Activated T-cell treated with anti-CD3 and anti-CD28 coated beads, Interleukin-2, amount 50 U/mL, for 4 hours (primary cell): Measurements from ENCODE around the gene NEAT1. TPM values are rescaled to one million over a fixed set of nuclear protein-coding genes. Genes with fewer than 3 reads are reported as not detected.
"Not testable (repeated sequence)": the region's sequence is repeated elsewhere in the genome, so short reads cannot be mapped to it uniquely, and the experiment has no call there.

Experiments used
- ATAC-seq, 2 donors: fragments of 200-7000 bp; cut with Tn5 transposase; one replicate each; pipeline ENCODE4 v1.10.0; 2021
- DNase-seq: peaks from one replicate; pipeline ENCODE4 v3.0.0-alpha.2; 2020
- H3K27me3 Mint-ChIP-seq: one replicate; pipeline ENCODE4 v1.8.0; 2021; ENCODE audit warnings: low read depth, mixed read lengths
- H3K36me3 Mint-ChIP-seq: one replicate; pipeline ENCODE4 v1.8.0; 2022; ENCODE audit warnings: mixed read lengths; ENCODE audit not compliant: insufficient read depth
- H3K4me1 Mint-ChIP-seq: one replicate; pipeline ENCODE4 v1.8.0; 2021; ENCODE audit warnings: low read depth, mixed read lengths
- H3K4me3 Mint-ChIP-seq: one replicate; pipeline ENCODE4 v1.8.0; 2021; ENCODE audit warnings: mild to moderate bottlenecking, moderate library complexity, mixed read lengths
- H3K9me3 Mint-ChIP-seq: one replicate; pipeline ENCODE4 v1.8.0; 2021; ENCODE audit warnings: mixed read lengths
- total RNA-seq, 3 donors: library from RNA; stranded (reverse); gene quantifications; one replicate each; pipeline ENCODE4 v1.2.1, GENCODE V29; 2021

NEAT1 gene
- total RNA-seq, 3 donors from 2014 or later = 95.5 to 136 (median 123) TPM

GRCh38 chr11:65412271-65413076 is 10.1 kb upstream of the NEAT1 start:
- Mint-ChIP-seq H3K27me3 (no peaks in the 10 kb centered on the region), H3K36me3 (peaks cover 11% of the 10 kb centered on the region), H3K9me3 (no peaks in the 10 kb centered on the region), H3K4me1 (peaks cover 22% of the 10 kb centered on the region), H3K4me3 (no peak overlapping the region)
- no peak for DNase-seq
- ATAC-seq = no peak

DNA sequence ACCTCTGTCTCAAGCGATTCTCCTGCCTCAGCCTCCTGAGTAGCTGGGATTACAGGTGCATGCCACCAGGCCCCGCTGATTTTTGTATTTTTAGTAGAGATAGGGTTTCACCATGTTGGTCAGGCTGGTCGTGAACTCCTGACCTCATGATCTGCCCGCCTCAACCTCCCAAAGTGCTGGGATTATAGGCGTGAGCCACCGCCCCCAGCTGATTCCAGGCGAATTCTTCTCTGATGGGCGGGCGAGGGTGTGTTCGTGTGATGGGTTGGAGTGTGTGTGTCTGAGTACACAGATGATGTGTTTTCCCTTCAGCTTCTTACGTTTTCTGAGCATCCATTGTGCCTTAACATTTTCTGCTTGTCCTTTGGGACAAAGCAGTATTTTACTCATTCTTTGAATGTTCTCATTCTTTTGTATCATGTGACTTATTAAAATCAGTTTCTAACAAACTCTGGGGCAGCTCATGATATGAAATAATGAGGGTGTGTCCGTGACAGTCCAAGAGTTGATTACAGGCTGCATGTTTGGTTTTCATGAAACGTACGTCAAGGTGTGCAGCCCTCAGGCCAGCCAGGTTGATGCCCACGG is 9.4 kb upstream of the NEAT1 start:
- H3K9me3 Mint-ChIP-seq, ATAC-seq, H3K27me3 Mint-ChIP-seq, DNase-seq, H3K4me3 Mint-ChIP-seq: not testable (repeated sequence)
- peaks cover 29% of the 10 kb centered on the region for H3K4me1 Mint-ChIP-seq
- H3K36me3 Mint-ChIP-seq = peaks cover 11% of the 10 kb centered on the region

GRCh38 chr11:65414776-65415498 is 7.7 kb upstream of the NEAT1 start:
- no peak for DNase-seq
- H3K27me3 Mint-ChIP-seq = no peaks in the 10 kb centered on the region
- peaks cover 2% of the 10 kb centered on the region for H3K36me3 Mint-ChIP-seq
- peaks cover 41% of the 10 kb centered on the region for H3K4me1 Mint-ChIP-seq
- H3K4me3 Mint-ChIP-seq = no peak overlapping the region
- ATAC-seq = no peak
- H3K9me3 Mint-ChIP-seq = no peaks in the 10 kb centered on the region

- ATAC-seq (no peak), DNase-seq (no peak)
- peaks cover 2% of the 10 kb centered on the region for H3K36me3 Mint-ChIP-seq
- H3K9me3 Mint-ChIP-seq = no peaks in the 10 kb centered on the region
- peak overlapping the region; percentile 100 for H3K4me3 Mint-ChIP-seq
- H3K4me1 Mint-ChIP-seq = peaks cover 47% of the 10 kb centered on the region
- no peaks in the 10 kb centered on the region for H3K27me3 Mint-ChIP-seq
Observed at GRCh38 chr11:65415499-65416340, 6.9 kb upstream of the NEAT1 start.

DNA sequence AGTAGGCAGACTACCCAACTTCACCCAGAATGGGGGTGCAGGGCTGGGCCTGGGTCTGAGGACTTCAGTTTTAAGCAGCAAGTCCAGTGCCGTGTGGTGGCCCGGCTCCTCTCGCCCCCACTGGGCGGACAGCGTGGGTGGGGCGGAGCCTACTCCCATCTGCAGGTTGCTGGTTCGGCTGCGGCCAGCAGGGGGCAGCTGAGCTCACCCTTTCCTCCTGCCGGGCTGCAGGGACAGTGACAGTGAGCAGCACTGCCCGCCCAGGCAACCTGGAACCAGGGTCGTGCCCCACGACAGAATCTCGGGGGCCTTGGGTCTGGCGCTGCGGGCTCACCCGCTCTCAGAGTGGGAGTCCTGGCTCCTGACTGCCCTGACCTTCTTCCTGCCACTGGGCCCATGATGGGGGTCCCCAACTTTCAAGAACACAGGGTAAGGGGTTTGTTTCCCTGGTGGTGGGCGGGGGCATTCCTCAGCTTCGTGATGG is 6.2 kb upstream of the NEAT1 start:
- DNase-seq = peak; percentile 93
- Mint-ChIP-seq H3K4me3 (peak overlapping the region; percentile 100), H3K27me3 (no peaks in the 10 kb centered on the region), H3K9me3 (no peaks in the 10 kb centered on the region), H3K4me1 (peaks cover 49% of the 10 kb centered on the region), H3K36me3 (peaks cover 2% of the 10 kb centered on the region)
- peak; percentile 39 for ATAC-seq

GRCh38 chr11:65416841-65417701 is 5.5 kb upstream of the NEAT1 start:
- peaks cover 2% of the 10 kb centered on the region for H3K36me3 Mint-ChIP-seq
- no peak for ATAC-seq
- no peaks in the 10 kb centered on the region for H3K9me3 Mint-ChIP-seq
- H3K27me3 Mint-ChIP-seq = no peaks in the 10 kb centered on the region
- DNase-seq = peak; percentile 29
- peaks cover 49% of the 10 kb centered on the region for H3K4me1 Mint-ChIP-seq
- peak overlapping the region; percentile 100 for H3K4me3 Mint-ChIP-seq

DNA sequence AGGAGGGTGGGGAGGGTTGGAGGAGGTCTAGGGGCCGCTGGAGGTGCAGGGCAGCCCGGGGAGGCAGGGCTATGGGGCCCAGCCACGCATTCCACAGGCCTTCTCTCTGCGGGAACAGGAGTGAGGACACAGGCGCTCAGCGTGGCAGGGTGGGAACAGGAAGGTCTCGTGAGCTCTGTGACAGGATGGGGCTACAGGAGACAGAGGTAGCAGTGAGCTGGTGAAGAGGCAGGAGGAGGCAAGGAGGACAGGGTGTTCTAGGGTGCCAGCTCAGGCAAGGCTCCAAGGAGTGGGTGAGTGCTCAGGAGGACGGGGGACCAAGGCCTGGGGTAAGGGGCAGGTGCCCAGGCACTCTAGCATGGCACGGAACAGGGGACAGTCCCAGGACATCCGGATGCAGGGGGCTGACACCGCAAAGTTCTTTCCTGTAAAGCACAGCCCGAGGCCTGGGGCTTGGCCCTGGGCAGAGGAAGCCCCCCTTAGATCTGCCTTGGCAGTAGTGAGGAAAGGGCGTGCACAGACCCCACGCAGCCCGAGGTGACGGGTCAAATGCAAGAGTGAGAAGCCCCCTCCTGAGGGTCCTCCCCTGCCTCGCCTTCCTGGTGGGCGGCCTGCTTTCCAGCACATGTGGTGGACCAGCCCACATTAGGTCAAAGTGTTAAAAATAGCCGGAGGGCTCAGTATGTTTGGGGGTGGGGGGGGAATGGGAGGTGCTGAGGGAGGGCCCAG is 4.7 kb upstream of the NEAT1 start:
- peak overlapping the region; percentile 100 for H3K4me3 Mint-ChIP-seq
- DNase-seq (no peak), ATAC-seq (no peak)
- peaks cover 49% of the 10 kb centered on the region for H3K4me1 Mint-ChIP-seq
- no peaks in the 10 kb centered on the region for H3K9me3 Mint-ChIP-seq
- peaks cover 5% of the 10 kb centered on the region for H3K36me3 Mint-ChIP-seq
- no peaks in the 10 kb centered on the region for H3K27me3 Mint-ChIP-seq

- H3K4me1 Mint-ChIP-seq = peaks cover 49% of the 10 kb centered on the region
- ATAC-seq = no peak
Observed at GRCh38 chr11:65418431-65418680, 4.2 kb upstream of the NEAT1 start.

DNA sequence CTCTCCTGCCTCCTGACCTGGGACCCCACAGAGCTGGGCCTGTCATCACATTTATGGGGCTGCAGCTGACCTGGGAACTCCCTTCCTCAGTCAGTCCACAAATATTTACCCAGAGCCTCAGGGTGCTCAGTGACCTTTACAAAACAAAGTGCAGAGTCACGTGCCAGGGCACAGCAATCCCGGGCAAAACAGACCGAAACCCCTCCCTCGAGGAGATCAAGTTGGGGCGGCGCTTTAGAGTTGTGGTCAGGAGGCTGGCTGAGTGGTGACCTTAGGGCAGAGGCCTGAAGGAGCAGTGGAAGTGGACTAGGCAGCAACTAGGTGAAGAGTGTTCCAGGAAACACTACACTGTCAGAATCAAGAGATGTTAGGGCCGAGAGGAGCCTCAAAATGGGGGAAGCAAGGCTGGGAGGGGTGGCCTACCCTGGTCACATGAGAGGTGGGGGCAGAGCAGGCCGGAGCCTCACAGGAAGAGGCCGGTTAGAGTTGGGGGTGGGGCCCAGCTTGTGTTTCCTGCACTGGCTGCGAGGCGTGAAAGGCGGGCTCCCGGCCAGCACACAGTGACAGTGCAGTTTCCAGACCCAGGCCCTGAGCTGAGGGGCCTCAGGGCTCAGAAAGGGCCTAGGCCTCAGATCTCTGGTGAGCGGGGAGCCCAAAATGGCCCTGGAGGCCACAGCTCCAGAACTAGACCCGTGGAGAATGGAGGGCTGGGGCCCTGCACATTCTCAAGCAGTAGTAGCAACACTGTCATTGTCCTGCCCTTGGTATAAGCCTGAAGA is 3.7 kb upstream of the NEAT1 start:
- H3K4me1 Mint-ChIP-seq = peaks cover 49% of the 10 kb centered on the region

More at GRCh38 chr11:65418431-65418680, 4.2 kb upstream of the NEAT1 start:
- Mint-ChIP-seq H3K36me3 (peaks cover 6% of the 10 kb centered on the region), H3K4me3 (peak overlapping the region; percentile 100), H3K27me3 (no peaks in the 10 kb centered on the region), H3K9me3 (no peaks in the 10 kb centered on the region)
- DNase-seq = no peak

DNA sequence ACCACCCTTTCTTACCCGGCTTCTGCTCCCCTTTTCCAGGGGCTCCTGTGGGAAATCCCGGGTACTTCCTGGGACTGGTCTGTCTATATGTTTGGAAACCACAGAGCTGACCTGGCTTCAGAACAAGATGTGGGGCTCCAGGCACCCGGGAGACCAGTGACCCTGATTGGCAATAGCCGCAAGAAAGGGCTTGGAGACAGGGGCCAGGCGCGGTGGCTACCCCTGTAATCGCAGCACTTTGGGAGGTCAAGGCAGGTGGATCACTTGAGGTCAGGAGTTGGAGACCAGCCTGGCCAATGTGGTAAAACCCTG is 3.2 kb upstream of the NEAT1 start:
- Mint-ChIP-seq H3K27me3 (no peaks in the 10 kb centered on the region), H3K4me1 (peaks cover 49% of the 10 kb centered on the region), H3K9me3 (no peaks in the 10 kb centered on the region), H3K36me3 (peaks cover 15% of the 10 kb centered on the region), H3K4me3 (peak overlapping the region; percentile 100)
- DNase-seq (no peak), ATAC-seq (no peak)

More for the DNA sequence above, 3.7 kb upstream of the NEAT1 start:
- ATAC-seq (peak; percentile 37 to 47), DNase-seq (peak; percentile 55)
- H3K36me3 Mint-ChIP-seq = peaks cover 11% of the 10 kb centered on the region
- H3K27me3 Mint-ChIP-seq = no peaks in the 10 kb centered on the region
- peak overlapping the region; percentile 100 for H3K4me3 Mint-ChIP-seq
- H3K9me3 Mint-ChIP-seq = no peaks in the 10 kb centered on the region

GRCh38 chr11:65419772-65420481 is 2.7 kb upstream of the NEAT1 start:
- DNase-seq (peak; percentile 41), ATAC-seq (no peak)
- Mint-ChIP-seq H3K27me3 (no peaks in the 10 kb centered on the region), H3K4me1 (peaks cover 49% of the 10 kb centered on the region), H3K9me3 (no peaks in the 10 kb centered on the region), H3K4me3 (peak overlapping the region; percentile 100), H3K36me3 (peaks cover 19% of the 10 kb centered on the region)

- DNase-seq (no peak), ATAC-seq (no peak)
- H3K27me3 Mint-ChIP-seq = no peaks in the 10 kb centered on the region
Observed at GRCh38 chr11:65420506-65420905, 2.1 kb upstream of the NEAT1 start.

More at GRCh38 chr11:65420506-65420905, 2.1 kb upstream of the NEAT1 start:
- Mint-ChIP-seq H3K4me1 (peaks cover 47% of the 10 kb centered on the region), H3K4me3 (peak overlapping the region; percentile 100), H3K36me3 (peaks cover 19% of the 10 kb centered on the region), H3K9me3 (no peaks in the 10 kb centered on the region)
